ENCODE data around the gene CROCC2.

The CROCC2 gene

DNA sequence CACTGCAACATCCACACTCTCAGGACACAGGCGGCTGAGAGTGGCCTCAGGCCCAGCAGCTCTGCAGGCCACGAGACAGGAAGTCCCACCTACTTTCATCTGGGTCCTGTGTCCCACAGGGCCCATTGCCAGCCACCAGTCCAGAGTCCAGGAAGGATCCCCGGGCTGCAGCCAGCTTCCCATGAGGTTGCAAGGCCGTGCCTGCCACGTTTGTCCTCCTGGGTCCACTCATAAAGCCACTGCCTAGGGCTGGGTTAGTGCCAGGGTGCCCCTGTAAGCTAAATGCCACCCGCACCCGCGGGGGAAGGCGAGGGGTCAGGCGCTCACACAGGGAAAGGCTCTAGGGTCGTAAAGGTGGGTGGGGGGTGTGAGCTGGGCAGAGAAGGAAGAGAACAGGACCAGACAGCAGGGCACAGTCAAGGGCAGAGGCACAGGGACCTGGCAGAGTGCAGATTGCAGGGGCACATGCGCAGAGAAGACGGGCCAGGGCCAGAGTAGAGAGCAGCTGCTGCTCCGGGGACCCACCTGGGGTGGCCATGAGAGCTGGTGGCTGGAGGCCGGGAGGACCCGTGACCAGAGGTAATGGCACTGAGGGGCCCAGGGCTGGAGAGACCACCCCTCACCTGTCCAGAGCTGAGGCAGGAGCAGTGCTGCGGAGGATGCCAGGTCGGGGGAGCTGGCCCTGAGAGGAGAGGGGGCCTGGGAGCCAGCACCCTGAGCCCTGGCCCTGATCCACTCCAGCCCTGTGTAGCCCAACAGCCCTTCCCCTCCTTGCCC, 29.5 kb upstream of the CROCC2 start:
- Histone ChIP-seq H3K27me3 (ENCODE audit: control insufficient read depth, insufficient read depth, low read length) (no peaks in the 10 kb centered on the region), H3K9ac (ENCODE audit: low read depth, low read length) (no peak overlapping the region), H3K4me3 (ENCODE audit: low read depth, low read length) (no peak overlapping the region), H3K4me1 (ENCODE audit: control insufficient read depth, insufficient read depth, low read length) (no peaks in the 10 kb centered on the region), H3K27ac (ENCODE audit: low read depth, low read length) (no peak overlapping the region), H3K9me3 (ENCODE audit: control insufficient read depth, insufficient read depth, low read length) (no peaks in the 10 kb centered on the region), H3K36me3 (ENCODE audit: control insufficient read depth, insufficient read depth, low read length) (no peaks in the 10 kb centered on the region)

DNA sequence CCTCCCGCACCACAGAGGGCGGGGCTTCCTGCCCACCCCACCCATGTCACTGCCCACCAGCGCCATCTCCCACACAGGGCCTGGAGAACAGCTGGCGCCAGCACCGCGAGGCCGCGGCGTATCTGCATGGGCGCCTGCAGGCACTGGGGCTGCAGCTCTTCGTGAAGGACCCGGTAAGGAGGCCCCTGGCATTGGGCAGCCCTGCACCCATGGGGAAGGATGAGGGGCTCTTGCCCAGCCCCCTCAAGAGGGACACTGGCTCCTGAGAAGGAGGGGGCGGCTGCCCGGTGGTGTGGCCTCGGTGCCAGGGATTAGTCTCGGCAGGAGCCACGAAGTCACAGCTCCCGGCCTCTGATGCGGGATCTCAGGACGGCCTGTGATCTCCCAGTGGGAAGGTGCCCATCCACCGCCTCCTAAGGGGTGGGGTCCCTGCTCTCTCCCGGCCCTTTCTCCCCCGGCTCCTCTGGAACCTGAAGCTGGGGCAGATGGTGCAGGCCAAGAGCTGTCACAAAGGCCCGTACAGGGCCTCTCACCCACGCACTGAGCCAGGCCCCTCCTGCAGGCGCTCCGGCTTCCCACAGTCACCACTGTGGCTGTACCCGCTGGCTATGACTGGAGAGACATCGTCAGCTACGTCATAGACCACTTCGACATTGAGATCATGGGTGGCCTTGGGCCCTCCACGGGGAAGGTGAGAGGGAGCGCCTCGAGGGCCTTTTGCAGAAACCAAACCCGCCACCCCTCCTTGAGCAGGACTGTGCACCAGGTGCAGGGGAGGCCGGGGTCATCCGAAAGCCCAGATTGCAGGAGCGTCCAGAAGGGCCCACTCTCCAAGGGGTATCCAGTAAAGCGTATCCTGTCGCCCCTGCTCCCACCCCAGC, 28.4 kb upstream of the CROCC2 start:
- Histone ChIP-seq H3K4me1 (ENCODE audit: control insufficient read depth, insufficient read depth, low read length) (no peaks in the 10 kb centered on the region), H3K27ac (ENCODE audit: low read depth, low read length) (no peak overlapping the region), H3K4me3 (ENCODE audit: low read depth, low read length) (no peak overlapping the region), H3K36me3 (ENCODE audit: control insufficient read depth, insufficient read depth, low read length) (no peaks in the 10 kb centered on the region), H3K27me3 (ENCODE audit: control insufficient read depth, insufficient read depth, low read length) (no peaks in the 10 kb centered on the region), H3K9ac (ENCODE audit: low read depth, low read length) (no peak overlapping the region), H3K9me3 (ENCODE audit: control insufficient read depth, insufficient read depth, low read length) (no peaks in the 10 kb centered on the region)

DNA sequence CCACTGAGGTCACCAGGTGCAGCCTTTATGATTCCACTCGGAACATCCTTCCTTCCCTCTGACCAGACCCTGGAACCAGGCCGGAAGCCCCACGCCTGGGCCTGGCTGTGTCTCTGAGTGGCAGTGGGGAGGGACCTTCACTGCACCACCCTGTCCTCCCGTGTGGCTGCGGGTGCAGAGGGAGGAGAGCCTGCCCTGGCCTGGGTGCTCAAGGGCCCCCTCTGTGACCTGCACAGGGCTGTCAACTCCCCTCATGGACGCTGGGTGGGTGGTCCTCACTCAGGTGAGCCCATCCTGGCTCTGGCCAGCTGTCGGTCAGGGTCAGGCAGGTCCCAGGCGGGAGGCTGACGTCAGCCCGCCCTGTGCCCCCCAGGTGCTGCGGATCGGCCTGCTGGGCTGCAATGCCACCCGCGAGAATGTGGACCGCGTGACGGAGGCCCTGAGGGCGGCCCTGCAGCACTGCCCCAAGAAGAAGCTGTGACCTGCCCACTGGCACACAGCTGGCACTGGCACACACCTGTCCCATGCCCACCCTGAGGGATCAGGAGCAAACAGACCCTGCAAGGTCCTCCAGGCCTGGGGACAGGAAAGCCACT, 27.7 kb upstream of the CROCC2 start:
- no peak overlapping the region for H3K27ac ChIP-seq (ENCODE audit: low read depth, low read length)
- no peaks in the 10 kb centered on the region for H3K36me3 ChIP-seq (ENCODE audit: control insufficient read depth, insufficient read depth, low read length)
- H3K4me1 ChIP-seq (ENCODE audit: control insufficient read depth, insufficient read depth, low read length) = no peaks in the 10 kb centered on the region
- H3K4me3 ChIP-seq (ENCODE audit: low read depth, low read length) = no peak overlapping the region
- no peaks in the 10 kb centered on the region for H3K9me3 ChIP-seq (ENCODE audit: control insufficient read depth, insufficient read depth, low read length)
- no peak overlapping the region for H3K9ac ChIP-seq (ENCODE audit: low read depth, low read length)
- H3K27me3 ChIP-seq (ENCODE audit: control insufficient read depth, insufficient read depth, low read length) = no peaks in the 10 kb centered on the region

DNA sequence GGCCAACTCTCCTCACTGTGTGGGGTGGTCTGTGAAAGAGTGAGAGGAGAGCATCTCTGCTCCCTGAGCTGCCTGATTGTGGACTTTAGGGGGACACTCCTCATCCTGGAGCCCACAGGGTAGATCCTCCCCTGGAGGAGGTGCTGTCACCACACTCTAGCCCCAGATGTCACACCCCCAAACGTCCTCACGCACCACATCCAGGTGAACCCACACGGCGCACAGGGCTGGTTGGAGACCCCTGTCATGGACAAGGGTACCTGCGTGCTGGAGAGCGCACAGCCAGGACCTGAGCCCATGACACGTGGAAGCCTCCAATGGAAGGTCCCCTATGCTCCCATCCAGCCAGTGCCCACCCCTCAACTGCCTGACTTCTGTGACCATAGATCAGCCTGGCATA, 27.0 kb upstream of the CROCC2 start:
- H3K27me3 ChIP-seq (ENCODE audit: control insufficient read depth, insufficient read depth, low read length) = no peaks in the 10 kb centered on the region

DNA sequence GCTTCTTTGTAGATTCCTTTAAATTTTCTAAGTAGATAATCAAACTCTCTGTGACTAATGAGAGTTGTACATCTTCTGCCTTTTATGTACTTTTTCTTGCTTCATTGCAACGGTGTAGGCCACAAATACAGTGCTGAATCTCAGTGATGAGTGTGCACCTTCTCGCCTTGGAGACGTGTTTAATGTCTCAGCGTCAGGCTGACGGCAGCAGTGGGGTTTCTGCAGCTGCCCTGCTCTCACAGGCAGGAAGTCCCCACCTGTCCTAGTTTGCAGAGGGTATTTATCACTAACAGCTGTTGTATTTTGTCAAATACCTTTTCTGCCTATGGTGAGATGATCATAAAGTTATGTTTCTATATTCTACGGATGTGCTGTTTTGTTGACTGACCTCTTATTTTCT, 24.2 kb upstream of the CROCC2 start:
- Histone ChIP-seq H3K9ac (ENCODE audit: low read depth, low read length) (no peak overlapping the region), H3K27ac (ENCODE audit: low read depth, low read length) (no peak overlapping the region), H3K27me3 (ENCODE audit: control insufficient read depth, insufficient read depth, low read length) (no peaks in the 10 kb centered on the region), H3K4me1 (ENCODE audit: control insufficient read depth, insufficient read depth, low read length) (no peaks in the 10 kb centered on the region), H3K36me3 (ENCODE audit: control insufficient read depth, insufficient read depth, low read length) (no peaks in the 10 kb centered on the region), H3K9me3 (ENCODE audit: control insufficient read depth, insufficient read depth, low read length) (no peaks in the 10 kb centered on the region), H3K4me3 (ENCODE audit: low read depth, low read length) (no peak overlapping the region)

More for the DNA sequence above, 27.0 kb upstream of the CROCC2 start:
- Histone ChIP-seq H3K36me3 (ENCODE audit: control insufficient read depth, insufficient read depth, low read length) (no peaks in the 10 kb centered on the region), H3K27ac (ENCODE audit: low read depth, low read length) (no peak overlapping the region), H3K9me3 (ENCODE audit: control insufficient read depth, insufficient read depth, low read length) (no peaks in the 10 kb centered on the region), H3K9ac (ENCODE audit: low read depth, low read length) (no peak overlapping the region), H3K4me1 (ENCODE audit: control insufficient read depth, insufficient read depth, low read length) (no peaks in the 10 kb centered on the region), H3K4me3 (ENCODE audit: low read depth, low read length) (no peak overlapping the region)

DNA sequence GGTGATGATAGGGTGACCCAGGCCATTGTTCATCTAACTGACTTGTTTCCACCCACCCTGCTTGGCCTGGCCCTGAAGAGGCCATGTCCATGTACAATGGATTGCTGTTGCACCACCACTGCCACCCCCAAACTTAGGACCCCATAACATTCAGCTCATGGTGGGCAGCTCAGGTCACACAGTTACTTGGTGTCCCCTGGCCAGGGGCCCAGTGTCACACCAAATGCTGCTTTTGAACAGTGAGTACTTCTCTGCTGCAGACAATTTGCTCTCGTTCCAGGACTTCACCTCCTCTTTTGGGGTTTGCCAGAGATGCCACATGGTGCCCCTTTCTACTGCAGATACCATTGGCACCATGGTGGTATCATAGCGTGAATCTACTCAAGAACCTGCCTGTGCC, 21.9 kb upstream of the CROCC2 start:
- H3K27me3 ChIP-seq (ENCODE audit: control insufficient read depth, insufficient read depth, low read length) = no peaks in the 10 kb centered on the region
- no peak overlapping the region for H3K4me3 ChIP-seq (ENCODE audit: low read depth, low read length)
- no peaks in the 10 kb centered on the region for H3K9me3 ChIP-seq (ENCODE audit: control insufficient read depth, insufficient read depth, low read length)
- no peak overlapping the region for H3K9ac ChIP-seq (ENCODE audit: low read depth, low read length)
- H3K4me1 ChIP-seq (ENCODE audit: control insufficient read depth, insufficient read depth, low read length) = no peaks in the 10 kb centered on the region
- no peak overlapping the region for H3K27ac ChIP-seq (ENCODE audit: low read depth, low read length)
- no peaks in the 10 kb centered on the region for H3K36me3 ChIP-seq (ENCODE audit: control insufficient read depth, insufficient read depth, low read length)

DNA sequence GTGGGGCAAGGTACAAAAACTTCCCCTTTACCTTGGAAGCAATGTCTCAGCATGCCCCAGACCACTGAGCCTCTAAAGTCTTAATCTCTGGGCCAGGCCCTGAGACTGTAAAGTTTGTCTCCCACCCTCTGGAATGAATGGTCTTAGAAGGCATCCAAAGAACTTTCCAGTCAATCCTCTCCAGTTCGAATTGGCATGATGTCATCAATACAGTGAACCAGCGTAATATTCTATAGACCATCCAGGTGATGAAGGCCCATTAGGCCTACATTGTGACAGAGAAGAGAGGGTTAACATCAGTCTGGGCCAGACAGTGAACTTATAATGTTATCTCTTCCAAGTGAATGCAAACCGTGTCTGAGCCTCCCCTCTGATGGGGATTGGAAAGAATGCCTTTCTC, 21.4 kb upstream of the CROCC2 start:
- Histone ChIP-seq H3K4me3 (ENCODE audit: low read depth, low read length) (no peak overlapping the region), H3K9me3 (ENCODE audit: control insufficient read depth, insufficient read depth, low read length) (no peaks in the 10 kb centered on the region), H3K36me3 (ENCODE audit: control insufficient read depth, insufficient read depth, low read length) (no peaks in the 10 kb centered on the region), H3K27ac (ENCODE audit: low read depth, low read length) (no peak overlapping the region), H3K4me1 (ENCODE audit: control insufficient read depth, insufficient read depth, low read length) (no peaks in the 10 kb centered on the region), H3K27me3 (ENCODE audit: control insufficient read depth, insufficient read depth, low read length) (no peaks in the 10 kb centered on the region), H3K9ac (ENCODE audit: low read depth, low read length) (no peak overlapping the region)

DNA sequence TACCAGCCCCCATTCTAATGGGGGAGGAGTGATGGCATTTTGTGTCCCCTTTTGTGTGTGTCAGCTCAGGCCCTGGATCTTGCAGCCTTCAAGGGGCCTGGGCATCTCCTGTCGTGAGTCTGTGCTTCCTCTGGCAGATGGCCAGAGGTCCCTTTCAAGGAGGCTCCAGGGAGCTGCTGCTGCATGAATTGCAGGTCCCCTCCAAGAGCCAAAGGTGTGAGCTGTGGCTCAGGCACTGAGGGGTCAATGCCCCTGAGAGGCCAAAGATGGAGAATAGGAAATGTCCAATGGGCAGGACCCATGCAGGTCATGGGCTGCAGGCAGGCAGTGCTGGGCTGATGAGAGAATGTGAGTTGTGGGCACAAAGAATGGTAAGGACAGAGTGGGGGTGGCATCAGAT, 20.6 kb upstream of the CROCC2 start:
- Histone ChIP-seq H3K9ac (ENCODE audit: low read depth, low read length) (no peak overlapping the region), H3K4me3 (ENCODE audit: low read depth, low read length) (no peak overlapping the region), H3K9me3 (ENCODE audit: control insufficient read depth, insufficient read depth, low read length) (no peaks in the 10 kb centered on the region), H3K36me3 (ENCODE audit: control insufficient read depth, insufficient read depth, low read length) (no peaks in the 10 kb centered on the region), H3K27ac (ENCODE audit: low read depth, low read length) (no peak overlapping the region), H3K27me3 (ENCODE audit: control insufficient read depth, insufficient read depth, low read length) (no peaks in the 10 kb centered on the region), H3K4me1 (ENCODE audit: control insufficient read depth, insufficient read depth, low read length) (no peaks in the 10 kb centered on the region)

DNA sequence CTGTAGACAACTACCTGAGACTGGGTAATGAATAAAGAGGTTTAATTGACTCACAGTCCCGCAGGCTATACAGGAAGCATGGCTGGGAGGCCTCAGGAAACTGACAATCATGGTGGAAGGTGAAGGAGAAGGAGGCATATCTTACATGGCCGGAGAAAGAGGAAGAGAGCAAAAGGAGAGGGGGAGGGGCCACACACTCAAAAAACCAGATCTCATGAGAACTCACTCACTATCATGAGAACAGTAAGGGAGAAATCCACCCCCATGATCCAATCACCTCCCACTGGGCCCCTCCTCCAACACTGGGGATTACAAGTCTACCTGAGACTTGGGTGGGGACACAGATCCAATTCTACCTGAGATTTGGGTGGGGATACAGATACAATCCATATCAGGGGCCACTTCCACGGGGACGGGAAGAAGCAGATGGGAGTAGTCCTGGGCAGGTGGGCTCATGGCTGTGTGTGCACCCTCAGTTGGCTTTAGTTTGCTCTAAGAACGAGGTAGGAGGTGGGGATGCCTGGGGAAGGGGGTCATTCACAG, 20.0 kb upstream of the CROCC2 start:
- Histone ChIP-seq H3K4me3 (ENCODE audit: low read depth, low read length) (no peak overlapping the region), H3K27ac (ENCODE audit: low read depth, low read length) (no peak overlapping the region), H3K9me3 (ENCODE audit: control insufficient read depth, insufficient read depth, low read length) (no peaks in the 10 kb centered on the region), H3K27me3 (ENCODE audit: control insufficient read depth, insufficient read depth, low read length) (no peaks in the 10 kb centered on the region), H3K36me3 (ENCODE audit: control insufficient read depth, insufficient read depth, low read length) (no peaks in the 10 kb centered on the region), H3K9ac (ENCODE audit: low read depth, low read length) (no peak overlapping the region), H3K4me1 (ENCODE audit: control insufficient read depth, insufficient read depth, low read length) (no peaks in the 10 kb centered on the region)

DNA sequence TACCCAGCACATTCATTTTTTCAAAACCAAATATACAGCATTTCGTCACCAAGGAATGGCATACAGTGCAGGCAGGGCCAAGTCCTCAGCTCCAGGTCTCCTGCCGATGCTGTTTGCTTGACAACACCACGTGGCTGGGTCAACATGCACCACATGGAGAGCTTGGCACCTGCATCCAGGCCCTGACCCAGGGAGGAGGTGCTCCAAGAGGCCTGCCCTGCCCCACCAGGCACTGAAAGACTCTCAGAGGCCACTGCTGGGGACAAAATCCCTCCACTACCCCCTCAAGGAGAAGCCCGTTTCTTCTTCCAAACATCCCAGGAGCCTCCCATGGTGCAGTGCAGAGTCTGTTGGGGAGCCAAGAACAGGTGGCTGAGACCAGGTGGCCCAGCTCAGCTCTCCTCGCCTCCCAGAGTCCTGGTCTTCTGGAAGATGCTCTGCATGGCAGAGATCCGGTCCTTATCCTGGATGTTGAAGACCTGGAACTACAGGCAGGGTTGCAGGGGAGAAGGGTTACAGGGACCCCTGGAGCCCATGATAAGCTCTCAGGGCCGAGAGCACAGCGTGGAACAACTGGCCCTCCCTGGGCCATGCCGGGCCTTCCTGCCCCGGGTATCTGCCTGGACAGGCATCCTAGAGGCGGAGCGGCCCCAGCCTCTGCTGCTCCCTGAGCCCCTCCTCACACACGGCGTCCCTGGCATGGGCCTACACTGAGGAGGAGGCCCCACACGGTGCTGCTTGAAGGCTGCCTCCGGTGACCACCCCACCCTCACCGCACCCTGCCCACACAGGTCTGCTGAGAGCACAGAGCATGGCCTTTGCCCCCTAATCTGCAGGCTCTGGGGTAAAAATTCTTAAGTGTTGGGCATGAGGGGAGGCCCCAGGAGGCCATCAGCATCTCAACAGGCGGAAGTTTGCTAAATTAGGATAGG, 19.2 kb upstream of the CROCC2 start:
- Histone ChIP-seq H3K4me1 (ENCODE audit: control insufficient read depth, insufficient read depth, low read length) (no peaks in the 10 kb centered on the region), H3K9me3 (ENCODE audit: control insufficient read depth, insufficient read depth, low read length) (no peaks in the 10 kb centered on the region), H3K27me3 (ENCODE audit: control insufficient read depth, insufficient read depth, low read length) (no peaks in the 10 kb centered on the region), H3K36me3 (ENCODE audit: control insufficient read depth, insufficient read depth, low read length) (no peaks in the 10 kb centered on the region), H3K27ac (ENCODE audit: low read depth, low read length) (no peak overlapping the region), H3K9ac (ENCODE audit: low read depth, low read length) (no peak overlapping the region), H3K4me3 (ENCODE audit: low read depth, low read length) (no peak overlapping the region)
